HG03565 (cell line): Measurements from ENCODE around the gene UNC5B.
"Not testable (repeated sequence)": the region's sequence is repeated elsewhere in the genome, so short reads cannot be mapped to it uniquely, and the experiment has no call there.

Experiments
- ATAC-seq: cut with Tn5 transposase; IDR thresholded peaks from one replicate; pipeline ENCODE4 v1.9.1; 2021; ENCODE audit warnings: mild to moderate bottlenecking, moderate library complexity; ENCODE audit not compliant: unreplicated experiment

The UNC5B gene

GRCh38 chr10:71209352-71209715, 3.0 kb upstream of the UNC5B start:
- ATAC-seq = no peak

GRCh38 chr10:71209731-71210541, 2.4 kb upstream of the UNC5B start:
- ATAC-seq = no peak

DNA sequence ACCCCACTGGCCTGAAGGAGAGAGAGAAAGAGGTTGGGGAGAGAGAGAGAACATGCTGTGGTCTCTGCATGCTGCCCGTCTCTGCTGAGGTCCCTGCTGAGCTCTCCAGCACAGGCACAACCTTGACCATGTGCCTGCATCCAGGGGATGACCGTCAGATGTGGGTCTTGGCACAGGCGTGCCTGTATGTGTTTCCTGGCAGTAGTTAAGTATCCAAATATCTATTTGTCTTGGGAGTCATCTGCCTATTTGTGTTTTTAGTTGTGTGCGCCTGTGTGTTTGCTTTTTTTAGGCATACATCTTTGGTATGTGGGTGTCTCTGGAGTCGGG, 1.9 kb upstream of the UNC5B start:
- ATAC-seq = no peak

DNA sequence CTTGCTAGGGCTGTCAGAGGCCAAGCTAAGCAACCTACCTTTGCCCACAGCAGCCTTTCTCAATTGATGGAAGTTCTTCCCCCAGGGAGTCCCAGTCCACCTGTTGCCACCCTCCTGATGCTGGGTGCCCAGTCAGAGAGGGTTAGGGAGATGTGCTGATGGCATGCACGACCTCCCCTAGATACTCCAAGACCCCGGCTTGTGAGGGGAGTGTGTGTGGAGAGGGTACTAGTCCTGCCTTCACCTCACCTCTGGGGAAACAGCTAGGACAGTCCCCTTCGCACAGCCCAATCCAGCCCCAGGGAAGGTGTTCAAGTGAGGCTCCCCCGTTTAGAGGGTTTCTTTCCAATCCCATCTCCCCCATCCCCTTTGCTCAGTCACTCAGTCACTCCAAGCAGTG, 1.3 kb upstream of the UNC5B start:
- no peak for ATAC-seq

DNA sequence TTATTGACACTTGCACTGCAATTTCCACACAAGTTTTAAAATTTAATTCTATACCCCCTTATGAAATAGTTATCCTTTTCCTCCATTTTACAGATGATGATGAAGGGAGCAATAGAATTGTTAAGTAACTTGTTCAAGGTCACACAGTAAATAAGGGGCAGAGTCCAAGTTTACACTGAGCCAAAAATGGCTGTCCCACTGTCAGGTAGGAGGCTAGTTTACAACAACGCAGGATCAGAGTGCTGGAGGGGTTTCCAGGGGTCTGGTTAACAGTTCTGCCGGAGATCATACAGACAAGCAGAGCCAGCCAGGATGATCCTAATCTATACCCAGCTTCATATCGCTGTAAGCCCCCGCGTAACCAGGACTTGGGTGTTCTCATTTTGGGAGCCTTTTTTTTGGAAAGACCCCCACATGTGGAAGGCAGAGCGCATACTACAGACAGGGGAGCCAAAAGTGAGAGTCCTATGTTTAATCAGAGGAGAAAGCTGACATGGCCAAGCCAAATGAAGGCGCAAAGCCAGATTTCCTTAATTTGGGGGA, 524 bp upstream of the UNC5B start:
- no peak for ATAC-seq

DNA sequence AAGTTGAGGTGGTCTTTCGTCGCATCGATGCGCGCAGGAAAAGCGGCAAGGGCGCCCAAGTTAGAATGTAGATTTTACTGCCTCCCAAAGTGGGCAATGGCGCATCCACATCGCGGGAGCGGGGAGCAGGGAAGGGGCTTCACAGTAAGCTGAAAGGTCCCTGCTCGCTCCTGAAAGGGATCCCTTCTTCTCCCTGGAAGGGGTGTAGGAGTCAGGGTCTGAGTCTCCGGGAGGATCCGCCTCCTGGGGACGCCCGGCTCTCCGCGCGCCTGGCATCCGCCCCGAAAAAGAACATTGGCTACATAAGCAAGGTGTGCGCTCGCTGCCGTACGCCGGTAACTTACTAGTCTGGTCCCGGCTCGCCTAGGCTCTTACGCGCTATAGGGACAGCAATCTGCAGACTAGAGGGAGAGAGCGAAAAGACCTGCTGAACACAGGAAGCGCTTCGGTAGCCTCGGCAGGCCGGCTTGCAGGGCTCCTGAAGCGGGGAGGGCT, 804 bp downstream of the UNC5B start:
- ATAC-seq = no peak

DNA sequence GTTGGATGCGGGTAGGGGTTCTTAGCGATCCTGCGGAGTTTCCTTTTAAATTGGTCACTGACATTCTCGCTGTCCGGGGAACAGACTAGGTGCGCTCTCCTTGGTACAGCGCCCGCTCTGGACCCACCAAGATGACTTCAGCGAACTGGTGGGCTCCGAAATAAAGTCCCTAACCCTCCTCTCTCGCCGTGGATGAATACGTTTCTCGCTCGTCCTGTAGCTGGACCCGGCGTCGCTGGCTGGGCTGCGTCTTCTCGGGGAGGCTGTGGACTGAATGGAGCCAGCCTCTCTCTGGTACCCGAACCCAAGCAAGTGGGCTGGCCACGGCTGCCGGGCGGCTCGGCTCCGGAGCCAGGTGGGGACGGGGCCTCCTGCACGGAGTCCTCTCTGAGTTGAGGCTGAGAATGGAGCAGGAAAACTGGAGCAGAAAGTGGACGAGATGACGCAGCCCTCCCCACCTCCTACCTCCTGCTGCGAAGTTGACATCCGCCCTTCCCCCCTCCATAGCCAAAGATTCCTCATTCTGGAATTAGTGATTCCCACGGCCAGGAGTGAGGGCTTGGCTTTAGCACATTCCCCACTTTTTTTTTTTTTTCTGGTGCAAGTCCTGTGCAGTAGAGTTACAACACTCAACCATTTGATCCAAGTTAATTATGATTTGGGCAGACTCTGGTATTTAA, 1.5 kb downstream of the UNC5B start:
- no peak for ATAC-seq

- no peak for ATAC-seq
Observed at GRCh38 chr10:71214641-71215559, 2.5 kb downstream of the UNC5B start.

DNA sequence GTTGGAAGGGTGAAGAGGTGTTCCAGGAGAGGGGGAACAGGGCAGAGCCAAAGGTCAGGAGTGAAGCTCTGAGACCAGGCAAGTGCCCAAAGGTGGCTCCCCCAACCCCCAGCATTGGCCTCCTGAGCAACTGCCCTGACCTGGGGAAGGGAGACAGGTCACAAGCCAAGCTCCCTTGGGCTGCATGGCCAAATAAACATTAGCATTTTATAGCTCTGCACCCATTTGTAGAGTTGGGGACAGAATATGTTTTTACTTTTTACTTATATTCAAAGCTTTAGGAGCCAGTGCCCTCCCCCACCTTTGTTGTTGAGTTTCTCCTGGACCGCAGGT, 4.0 kb downstream of the UNC5B start:
- no peak for ATAC-seq

DNA sequence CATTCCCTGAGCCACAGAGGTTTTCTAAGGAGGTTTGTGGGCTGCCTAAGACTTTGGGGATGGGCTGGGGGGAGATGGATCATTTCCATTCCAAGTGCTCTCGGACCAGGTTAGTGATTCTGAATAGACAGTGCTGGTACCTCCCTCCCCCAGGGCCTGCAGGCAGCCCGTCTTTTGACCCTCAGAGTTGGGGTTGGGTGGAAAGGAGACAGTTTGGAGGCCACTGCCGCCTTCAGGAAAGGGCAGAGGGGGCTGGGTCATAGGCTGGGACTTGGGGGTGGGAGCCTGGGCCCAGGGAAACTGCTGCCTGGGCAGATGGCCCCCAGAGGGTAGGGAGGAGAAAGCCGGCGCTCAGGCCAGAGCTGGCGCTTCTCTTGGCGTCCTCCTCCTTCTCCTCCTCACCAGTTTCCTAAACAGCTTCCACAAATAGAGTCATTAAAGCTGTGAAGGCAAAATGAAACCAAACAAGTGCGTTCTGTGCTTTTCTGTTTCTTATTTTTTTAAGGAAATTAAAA, 4.4 kb downstream of the UNC5B start:
- ATAC-seq = no peak

- no peak for ATAC-seq
Observed at GRCh38 chr10:71217266-71218045, 5.1 kb downstream of the UNC5B start.

DNA sequence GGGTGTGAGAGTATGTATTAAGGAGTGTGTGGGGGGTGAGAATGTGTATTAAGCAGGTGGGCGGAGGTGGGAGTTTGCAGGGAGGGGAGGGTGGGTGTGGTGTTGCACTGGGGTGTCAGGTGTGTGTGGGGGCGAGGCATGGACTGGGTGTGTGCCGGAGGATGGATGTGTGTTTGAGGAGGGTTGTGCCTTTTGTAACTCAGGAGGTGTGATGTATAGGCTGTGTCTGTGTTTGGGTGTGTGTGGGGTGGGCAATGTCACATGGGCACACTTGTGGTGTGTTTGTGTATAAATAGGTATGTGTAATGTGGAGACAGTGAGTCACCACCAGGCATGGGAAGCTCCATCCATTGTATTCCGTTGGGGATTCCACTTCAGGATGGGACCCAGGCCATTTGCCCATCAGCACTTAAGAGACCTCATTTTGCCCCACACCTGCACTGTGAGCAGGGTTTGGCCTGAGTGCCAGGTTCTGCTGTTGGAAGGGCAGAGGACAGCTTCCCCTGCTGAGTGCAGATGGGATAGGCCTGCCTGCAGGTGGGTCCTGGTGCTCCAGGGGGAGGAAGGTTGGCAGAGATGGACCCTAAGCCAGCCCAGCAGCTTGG, 5.8 kb downstream of the UNC5B start:
- no peak for ATAC-seq

GRCh38 chr10:71218651-71219050, 6.3 kb downstream of the UNC5B start:
- ATAC-seq = no peak

DNA sequence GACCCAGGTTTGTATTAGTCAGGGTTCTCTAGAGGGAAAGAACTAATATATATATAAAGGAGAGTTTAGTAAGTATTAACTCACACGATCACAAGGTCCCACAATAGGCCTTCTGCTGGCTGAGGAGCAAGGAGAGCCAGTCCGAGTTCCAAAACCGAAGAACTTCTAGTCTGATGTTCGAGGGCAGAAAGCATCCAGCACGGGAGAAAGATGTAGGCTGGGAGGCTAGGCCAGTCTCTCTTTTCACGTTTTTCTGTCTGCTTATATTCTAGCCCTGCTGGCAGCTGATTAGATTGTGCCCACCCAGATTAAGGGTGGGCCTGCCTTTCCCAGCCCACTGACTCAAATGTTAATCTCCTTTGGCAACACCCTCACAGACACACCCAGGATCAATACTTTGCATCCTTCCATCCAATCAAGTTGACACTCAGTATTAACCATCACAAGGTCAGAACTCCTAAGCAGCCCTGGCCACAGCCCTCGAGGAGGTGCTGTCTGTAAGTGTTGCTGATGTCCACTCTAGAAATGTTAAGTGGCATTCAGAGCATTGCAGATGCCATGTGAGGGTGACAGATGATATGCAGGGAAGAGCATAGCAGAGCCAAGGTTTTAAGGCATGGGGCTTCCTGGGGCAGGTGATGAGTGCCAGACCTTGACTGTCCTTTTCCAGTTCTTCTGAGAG, 7.0 kb downstream of the UNC5B start:
- ATAC-seq = not testable (repeated sequence)

DNA sequence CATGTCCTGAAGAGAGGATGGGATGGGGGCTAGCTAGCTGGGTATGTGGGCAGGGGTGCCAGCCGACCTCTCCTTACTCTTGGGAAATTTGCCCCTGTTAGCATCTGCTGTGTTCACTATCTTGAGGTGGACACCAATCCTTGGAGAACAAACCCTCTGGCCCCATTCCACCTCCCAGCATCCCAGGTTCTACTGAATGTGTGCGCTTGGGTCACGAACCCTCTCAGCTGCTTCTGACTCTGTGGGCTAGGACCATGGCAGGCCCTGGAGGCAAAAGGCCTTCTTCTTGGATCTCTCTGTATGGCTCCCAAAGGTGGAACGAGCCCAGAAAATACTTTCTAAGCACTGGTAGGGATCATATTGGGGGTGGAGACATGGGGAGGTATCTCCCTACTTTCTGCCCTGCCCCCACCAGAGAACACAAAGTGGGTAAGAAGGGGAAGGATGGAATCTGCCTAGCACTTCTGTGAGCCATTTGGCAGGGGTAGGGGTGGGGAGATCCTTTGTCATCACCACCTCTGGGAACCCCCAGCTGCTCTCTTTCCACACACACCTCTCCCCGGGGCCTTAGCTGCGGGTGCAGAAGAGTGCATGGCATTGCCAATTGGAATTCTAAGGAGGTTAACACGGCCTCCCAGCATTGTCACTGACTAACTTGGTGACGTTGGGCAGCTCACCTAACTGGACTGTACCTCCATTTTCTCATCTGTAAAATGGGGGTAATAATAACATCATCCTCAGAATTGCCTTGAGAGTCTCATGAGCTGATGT, 7.7 kb downstream of the UNC5B start:
- ATAC-seq = no peak

DNA sequence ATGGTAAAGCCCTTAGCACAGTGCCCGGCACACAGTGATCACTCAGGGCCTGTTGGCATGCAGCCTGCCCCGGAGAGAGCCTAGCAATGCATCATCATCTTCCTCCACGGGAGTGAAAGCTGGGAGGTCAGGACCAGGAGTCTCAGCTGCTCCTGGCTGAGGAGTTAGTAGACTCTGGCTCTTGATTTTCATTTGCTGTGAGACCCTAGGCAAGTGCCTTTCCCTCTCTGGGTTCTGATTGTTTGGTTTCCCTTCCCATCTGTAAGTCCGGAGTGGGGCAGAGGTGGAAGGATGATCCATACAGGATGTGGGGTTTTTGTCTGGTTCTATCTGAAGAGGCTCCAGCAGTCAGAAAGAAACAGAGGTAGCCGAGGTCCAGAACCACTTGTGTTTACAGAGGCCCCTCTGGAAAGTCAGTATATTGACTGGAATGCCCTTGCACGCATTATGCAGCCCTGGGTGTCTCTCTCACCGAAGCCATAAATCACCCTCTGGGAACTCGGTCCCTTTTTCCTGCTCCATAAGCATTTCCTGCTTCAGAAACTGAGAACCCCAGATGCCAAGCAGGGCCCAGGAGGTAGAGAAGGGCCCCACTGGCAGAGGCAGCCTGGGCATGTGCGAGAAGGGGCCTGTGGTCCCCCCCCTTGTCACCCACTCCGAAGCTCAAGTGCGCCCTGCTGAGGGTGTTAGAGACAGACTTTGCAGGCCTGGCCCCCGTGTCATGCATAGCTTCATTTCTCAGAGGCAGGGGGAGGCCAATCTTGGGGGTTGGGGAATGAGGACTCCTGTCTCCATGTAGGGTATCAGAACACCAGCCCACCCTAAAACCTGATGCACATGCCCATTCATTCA, 8.5 kb downstream of the UNC5B start:
- ATAC-seq = no peak

DNA sequence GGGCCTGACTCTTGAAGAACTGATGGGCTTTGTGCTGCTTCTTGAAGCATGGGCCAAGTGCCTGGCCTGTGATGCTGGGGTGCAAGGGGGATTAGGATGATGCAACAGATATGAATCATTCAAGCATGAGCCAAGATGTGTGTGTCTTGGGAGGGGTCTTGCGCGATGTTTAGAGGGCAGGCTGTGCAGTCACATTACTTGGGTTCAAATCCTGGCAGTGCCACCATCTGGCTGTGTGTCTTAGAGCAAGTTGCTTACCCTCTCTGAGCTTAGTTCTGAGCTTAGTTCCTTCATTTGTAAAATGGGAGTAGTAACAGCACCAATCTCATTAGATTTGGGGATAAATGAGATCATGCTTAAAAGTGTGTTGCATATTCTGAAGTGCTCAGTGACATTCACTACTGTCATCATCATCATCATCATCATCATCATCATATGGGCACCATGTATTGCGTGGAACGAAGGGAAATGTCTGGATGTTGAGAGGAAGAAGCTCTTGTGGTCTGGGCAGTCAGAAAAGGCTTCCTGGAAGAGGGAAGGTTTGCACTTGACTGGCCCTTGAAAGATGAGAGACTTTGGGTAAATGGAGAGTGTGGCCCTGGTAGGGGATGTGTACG, 9.3 kb downstream of the UNC5B start:
- no peak for ATAC-seq
